HG02610 (cell line): Measurements from ENCODE around the gene GNB5.
A peak's percentile ranks its signal among the peaks of the same experiment; 100 is the strongest.

ENCODE experiments used
- ATAC-seq: cut with Tn5 transposase; IDR thresholded peaks from one replicate; pipeline ENCODE4 v1.9.1; 2021; ENCODE audit warnings: mild to moderate bottlenecking, moderate library complexity; ENCODE audit not compliant: unreplicated experiment

GNB5 gene

DNA sequence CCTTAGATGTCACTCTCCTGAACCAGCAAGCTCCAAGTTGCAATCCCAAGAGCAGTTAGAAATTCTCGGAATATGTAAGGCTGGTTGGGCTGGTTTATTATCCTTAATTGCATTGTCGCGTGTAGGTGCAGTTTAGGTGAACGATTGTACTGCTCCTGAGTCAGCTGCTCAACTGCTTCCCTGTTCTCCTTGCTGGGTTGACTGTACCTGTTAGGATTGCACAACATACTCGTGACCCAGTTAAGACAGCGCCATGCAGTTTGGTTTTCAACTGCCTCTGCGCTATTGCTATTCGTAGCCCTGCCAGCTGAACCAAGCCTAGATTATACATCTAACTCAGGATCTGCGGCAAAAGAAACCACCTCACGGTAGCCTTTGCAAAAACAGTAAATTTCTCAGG lies 119.6 kb downstream of the GNB5 start:
- no peak for ATAC-seq

DNA sequence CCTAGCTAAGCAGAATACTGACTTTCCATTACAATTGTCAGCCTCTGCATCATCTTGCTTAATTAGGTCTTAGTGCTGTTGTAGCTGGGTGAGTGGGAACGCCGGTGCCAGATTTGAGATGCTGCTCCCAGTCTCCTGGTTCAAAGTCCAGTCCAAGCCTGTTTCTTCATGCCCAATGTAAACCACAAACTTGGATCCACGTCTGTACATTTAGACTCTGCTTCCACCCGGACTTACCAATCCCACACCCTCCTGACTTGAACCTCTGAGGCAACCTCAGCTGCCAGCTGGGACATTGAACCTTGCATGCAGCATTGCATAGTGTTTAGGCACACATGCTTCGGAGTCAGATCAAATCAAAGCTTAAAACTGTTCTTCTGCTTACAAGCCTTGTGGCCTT lies 121.6 kb downstream of the GNB5 start:
- ATAC-seq = no peak

DNA sequence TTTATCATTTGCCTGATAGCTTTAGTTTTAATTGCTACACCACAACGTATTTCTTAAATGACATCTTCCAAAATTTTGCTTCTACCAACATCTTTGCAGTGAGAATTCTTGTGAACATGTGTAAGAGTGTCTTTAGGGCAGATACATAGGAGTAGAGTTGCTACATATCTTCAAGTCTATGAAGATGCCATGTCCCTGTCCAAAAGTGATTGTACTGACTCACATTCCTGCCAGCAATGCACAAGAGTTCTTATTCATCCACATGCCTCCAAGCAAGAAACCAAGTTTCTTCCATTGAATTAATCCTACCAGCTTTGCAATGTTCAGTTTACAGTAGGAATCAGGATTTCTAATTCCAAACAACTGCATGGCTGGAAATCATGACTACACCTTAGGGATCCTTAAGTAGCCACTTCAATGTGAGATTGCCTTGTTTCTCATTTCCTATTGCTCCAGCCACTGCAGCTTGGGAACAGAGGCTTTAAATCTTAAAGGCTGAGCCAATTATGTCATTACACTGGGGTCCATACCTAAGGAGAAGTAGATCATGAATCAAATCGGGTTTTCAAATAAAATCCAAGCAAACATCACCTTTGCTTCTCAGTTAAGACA lies 123.1 kb downstream of the GNB5 start:
- no peak for ATAC-seq

DNA sequence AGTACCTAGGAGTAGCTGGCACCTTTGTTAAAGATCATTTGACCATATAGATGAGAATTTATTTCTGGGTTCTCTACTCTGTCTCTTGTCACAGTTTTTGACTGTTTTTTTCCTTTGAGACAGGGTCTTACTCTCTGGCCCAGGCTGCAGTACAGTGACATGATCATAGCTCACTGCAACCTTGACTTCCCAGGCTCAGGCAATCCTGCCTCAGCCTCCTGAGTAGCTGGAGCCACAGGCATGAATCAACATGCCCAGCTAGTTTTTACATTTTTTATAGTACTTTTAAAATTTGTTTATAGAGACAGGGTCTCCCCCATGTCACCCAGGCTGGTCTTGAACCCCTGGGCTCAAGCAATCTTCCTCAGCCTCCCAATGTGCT lies 123.7 kb downstream of the GNB5 start:
- peak; percentile 20 for ATAC-seq

DNA sequence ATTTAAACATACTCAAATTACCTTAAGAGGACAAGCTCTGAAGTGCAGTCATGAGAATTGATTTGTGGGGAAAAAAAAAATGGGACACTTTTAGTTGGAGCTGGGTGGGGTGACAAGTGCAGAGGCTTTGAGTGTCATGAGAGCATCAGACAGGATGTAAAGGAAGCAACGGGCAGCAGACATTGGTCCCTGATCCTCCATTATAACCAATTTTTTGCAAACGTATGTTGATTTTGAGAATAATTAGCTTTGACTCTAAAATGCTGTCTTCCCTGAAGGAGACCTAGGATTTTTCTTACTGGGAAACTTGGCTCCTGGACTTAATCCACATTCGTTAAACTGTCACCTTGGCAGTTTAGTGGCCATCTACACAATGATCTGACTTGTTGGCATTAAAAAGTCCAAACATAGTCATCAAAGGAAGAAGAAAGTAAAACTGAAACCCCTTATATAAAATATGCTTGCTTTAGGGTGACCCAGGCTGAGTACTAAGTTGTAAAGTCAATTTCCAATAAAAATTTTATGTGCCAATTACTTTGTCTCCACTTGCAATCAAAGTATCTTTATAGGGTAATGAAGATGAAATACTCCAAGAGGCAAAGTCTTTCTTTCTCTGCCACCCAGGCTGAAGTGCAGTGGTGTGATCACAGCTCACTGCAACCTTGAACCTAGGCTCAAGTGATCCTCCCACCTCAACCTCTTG lies 124.2 kb downstream of the GNB5 start:
- ATAC-seq = peak; percentile 53
